ENCODE data around the gene TEX22.

The TEX22 gene

GRCh38 chr14:105382343-105383082 lies 15.8 kb upstream of the TEX22 start:
- Histone ChIP-seq H3K4me3 (ENCODE audit: low read depth, low read length) (no peak overlapping the region), H3K4me1 (ENCODE audit: control insufficient read depth, insufficient read depth, low read length) (no peaks in the 10 kb centered on the region), H3K27ac (ENCODE audit: extremely low read depth, low read depth, low read length) (no peak overlapping the region), H3K36me3 (ENCODE audit: control insufficient read depth in 2 of 2, insufficient read depth in 1 of 2, low read length in 2 of 2) (peaks cover 0 to 44% of the 10 kb centered on the region in 2 experiments; a peak in 1 of 3 replicates), H3K9me3 (ENCODE audit: control insufficient read depth, insufficient read depth, low read depth, low read length) (no peaks in the 10 kb centered on the region)
- CTCF ChIA-PET = interaction anchor here (0.7 to 1.4 kb wide), 2 partner anchors 29 to 151 kb away, joined by 3 to 5 read pairs; no protein-coding TSS in a partner anchor
- POLR2A ChIA-PET = no interaction called here
- TF ChIP-seq ZBTB7A (tag by site-specific recombination; IDR thresholded peaks at IDR 0.05; ENCODE audit: low read depth) (no peak), ZNF658 (tag by site-specific recombination; IDR thresholded peaks at IDR 0.05) (no peak), ZSCAN23 (tag by site-specific recombination; IDR thresholded peaks at IDR 0.05) (no peak), ZFP69B (tag by site-specific recombination; IDR thresholded peaks at IDR 0.05) (no peak), ZNF529 (tag by site-specific recombination; IDR thresholded peaks at IDR 0.05; ENCODE audit: insufficient replicate concordance) (no peak), ZFP3 (tag by site-specific recombination; IDR thresholded peaks at IDR 0.05; ENCODE audit: low read depth) (no peak), ZNF600 (tag by site-specific recombination; IDR thresholded peaks at IDR 0.05) (no peak), ZNF777 (tag by site-specific recombination; IDR thresholded peaks at IDR 0.05; ENCODE audit: borderline replicate concordance) (no peak)

- H3K9me3 ChIP-seq (ENCODE audit: control insufficient read depth, insufficient read depth, low read depth, low read length) = no peaks in the 10 kb centered on the region
- CTCF ChIA-PET = interaction anchor here (1.4 kb wide), 1 partner anchor 28 kb away, joined by 5 read pairs; no protein-coding TSS in a partner anchor
- no peak for TF ChIP-seq ZBTB7A (tag by site-specific recombination; IDR thresholded peaks at IDR 0.05; ENCODE audit: low read depth)
- peak; percentile 74 for TF ChIP-seq HIC1 (tag by site-specific recombination; IDR thresholded peaks at IDR 0.05)
- H3K4me1 ChIP-seq (ENCODE audit: control insufficient read depth, insufficient read depth, low read length) = no peaks in the 10 kb centered on the region
- peaks cover 0 to 44% of the 10 kb centered on the region in 2 experiments; a peak in 1 of 3 replicates for H3K36me3 ChIP-seq (ENCODE audit: control insufficient read depth in 2 of 2, insufficient read depth in 1 of 2, low read length in 2 of 2)
- no peak overlapping the region for H3K27ac ChIP-seq (ENCODE audit: extremely low read depth, low read depth, low read length)
- POLR2A ChIA-PET = no interaction called here
- H3K4me3 ChIP-seq (ENCODE audit: low read depth, low read length) = no peak overlapping the region
These were observed 15.1 kb upstream of the TEX22 start for GRCh38 chr14:105383083-105383730.

DNA sequence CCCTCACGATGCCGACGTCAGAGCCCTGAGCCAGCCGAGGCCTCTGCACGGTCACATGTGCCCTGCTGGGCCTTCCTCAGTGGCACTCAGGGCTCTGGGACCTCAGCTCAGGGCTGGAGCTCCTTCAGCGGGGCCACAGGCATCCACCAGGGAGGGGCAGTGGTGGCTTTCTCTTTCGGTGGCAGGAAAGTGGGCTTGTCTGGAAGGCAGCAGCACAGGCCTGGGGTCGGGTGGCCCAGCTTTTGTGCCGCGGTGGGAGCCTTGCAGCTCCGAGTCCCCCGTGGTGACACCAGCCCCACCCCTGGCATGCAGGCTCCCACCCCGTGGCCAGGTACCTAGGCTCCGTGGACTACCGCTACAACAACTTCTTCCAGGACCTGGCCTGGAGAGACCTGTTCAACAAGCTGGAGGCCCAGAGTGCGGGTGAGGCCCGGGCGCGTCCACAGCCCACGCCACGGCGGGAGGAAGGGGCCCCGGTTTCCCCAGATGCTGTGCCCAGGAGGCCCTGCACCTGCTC lies 14.2 kb upstream of the TEX22 start:
- ChIA-PET POLR2A (no interaction called here), CTCF (interaction anchor here (0.9 kb wide), 1 partner anchor 106 kb away, joined by 3 read pairs; no protein-coding TSS in a partner anchor)
- Histone ChIP-seq H3K4me3 (ENCODE audit: low read depth, low read length) (no peak overlapping the region), H3K9me3 (ENCODE audit: control insufficient read depth, insufficient read depth, low read depth, low read length) (no peaks in the 10 kb centered on the region), H3K4me1 (ENCODE audit: control insufficient read depth, insufficient read depth, low read length) (no peaks in the 10 kb centered on the region), H3K36me3 (ENCODE audit: control insufficient read depth in 2 of 2, insufficient read depth in 1 of 2, low read length in 2 of 2) (peaks cover 0 to 44% of the 10 kb centered on the region in 2 experiments; a peak in 1 of 3 replicates), H3K27ac (ENCODE audit: extremely low read depth, low read depth, low read length) (no peak overlapping the region)
- TF ChIP-seq GLI4 (tag by site-specific recombination; IDR thresholded peaks at IDR 0.05) (no peak), ZNF48 (tag by site-specific recombination; IDR thresholded peaks at IDR 0.05) (no peak), ZNF362 (tag by site-specific recombination; IDR thresholded peaks at IDR 0.05) (no peak), ZNF670 (tag by site-specific recombination; IDR thresholded peaks at IDR 0.05; ENCODE audit: low read depth) (no peak)
- TF ChIP-seq, protein P1, sequence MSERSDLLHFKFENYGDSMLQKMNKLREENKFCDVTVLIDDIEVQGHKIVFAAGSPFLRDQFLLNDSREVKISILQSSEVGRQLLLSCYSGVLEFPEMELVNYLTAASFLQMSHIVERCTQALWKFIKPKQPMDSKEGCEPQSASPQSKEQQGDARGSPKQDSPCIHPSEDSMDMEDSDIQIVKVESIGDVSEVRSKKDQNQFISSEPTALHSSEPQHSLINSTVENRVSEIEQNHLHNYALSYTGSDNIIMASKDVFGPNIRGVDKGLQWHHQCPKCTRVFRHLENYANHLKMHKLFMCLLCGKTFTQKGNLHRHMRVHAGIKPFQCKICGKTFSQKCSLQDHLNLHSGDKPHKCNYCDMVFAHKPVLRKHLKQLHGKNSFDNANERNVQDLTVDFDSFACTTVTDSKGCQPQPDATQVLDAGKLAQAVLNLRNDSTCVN (tag by site-specific recombination; optimal IDR thresholded peaks at IDR 0.05) = no peak
- TF ChIP-seq, protein P2, sequence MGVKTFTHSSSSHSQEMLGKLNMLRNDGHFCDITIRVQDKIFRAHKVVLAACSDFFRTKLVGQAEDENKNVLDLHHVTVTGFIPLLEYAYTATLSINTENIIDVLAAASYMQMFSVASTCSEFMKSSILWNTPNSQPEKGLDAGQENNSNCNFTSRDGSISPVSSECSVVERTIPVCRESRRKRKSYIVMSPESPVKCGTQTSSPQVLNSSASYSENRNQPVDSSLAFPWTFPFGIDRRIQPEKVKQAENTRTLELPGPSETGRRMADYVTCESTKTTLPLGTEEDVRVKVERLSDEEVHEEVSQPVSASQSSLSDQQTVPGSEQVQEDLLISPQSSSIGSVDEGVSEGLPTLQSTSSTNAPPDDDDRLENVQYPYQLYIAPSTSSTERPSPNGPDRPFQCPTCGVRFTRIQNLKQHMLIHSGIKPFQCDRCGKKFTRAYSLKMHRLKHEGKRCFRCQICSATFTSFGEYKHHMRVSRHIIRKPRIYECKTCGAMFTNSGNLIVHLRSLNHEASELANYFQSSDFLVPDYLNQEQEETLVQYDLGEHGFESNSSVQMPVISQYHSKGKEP (tag by site-specific recombination; IDR thresholded peaks at IDR 0.05) = no peak
